GM19193 (cell line): ENCODE measurements around the gene TSPOAP1.

Experiments used
- POLR2A ChIP-seq: IDR thresholded peaks from 4 replicates; pipeline ENCODE4 v1.6.1; 2011; ENCODE audit not compliant: insufficient read depth, insufficient read length; ENCODE audit errors: extremely low read depth

Gene TSPOAP1, protein sequence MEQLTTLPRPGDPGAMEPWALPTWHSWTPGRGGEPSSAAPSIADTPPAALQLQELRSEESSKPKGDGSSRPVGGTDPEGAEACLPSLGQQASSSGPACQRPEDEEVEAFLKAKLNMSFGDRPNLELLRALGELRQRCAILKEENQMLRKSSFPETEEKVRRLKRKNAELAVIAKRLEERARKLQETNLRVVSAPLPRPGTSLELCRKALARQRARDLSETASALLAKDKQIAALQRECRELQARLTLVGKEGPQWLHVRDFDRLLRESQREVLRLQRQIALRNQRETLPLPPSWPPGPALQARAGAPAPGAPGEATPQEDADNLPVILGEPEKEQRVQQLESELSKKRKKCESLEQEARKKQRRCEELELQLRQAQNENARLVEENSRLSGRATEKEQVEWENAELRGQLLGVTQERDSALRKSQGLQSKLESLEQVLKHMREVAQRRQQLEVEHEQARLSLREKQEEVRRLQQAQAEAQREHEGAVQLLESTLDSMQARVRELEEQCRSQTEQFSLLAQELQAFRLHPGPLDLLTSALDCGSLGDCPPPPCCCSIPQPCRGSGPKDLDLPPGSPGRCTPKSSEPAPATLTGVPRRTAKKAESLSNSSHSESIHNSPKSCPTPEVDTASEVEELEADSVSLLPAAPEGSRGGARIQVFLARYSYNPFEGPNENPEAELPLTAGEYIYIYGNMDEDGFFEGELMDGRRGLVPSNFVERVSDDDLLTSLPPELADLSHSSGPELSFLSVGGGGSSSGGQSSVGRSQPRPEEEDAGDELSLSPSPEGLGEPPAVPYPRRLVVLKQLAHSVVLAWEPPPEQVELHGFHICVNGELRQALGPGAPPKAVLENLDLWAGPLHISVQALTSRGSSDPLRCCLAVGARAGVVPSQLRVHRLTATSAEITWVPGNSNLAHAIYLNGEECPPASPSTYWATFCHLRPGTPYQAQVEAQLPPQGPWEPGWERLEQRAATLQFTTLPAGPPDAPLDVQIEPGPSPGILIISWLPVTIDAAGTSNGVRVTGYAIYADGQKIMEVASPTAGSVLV (N-terminal part only)

DNA sequence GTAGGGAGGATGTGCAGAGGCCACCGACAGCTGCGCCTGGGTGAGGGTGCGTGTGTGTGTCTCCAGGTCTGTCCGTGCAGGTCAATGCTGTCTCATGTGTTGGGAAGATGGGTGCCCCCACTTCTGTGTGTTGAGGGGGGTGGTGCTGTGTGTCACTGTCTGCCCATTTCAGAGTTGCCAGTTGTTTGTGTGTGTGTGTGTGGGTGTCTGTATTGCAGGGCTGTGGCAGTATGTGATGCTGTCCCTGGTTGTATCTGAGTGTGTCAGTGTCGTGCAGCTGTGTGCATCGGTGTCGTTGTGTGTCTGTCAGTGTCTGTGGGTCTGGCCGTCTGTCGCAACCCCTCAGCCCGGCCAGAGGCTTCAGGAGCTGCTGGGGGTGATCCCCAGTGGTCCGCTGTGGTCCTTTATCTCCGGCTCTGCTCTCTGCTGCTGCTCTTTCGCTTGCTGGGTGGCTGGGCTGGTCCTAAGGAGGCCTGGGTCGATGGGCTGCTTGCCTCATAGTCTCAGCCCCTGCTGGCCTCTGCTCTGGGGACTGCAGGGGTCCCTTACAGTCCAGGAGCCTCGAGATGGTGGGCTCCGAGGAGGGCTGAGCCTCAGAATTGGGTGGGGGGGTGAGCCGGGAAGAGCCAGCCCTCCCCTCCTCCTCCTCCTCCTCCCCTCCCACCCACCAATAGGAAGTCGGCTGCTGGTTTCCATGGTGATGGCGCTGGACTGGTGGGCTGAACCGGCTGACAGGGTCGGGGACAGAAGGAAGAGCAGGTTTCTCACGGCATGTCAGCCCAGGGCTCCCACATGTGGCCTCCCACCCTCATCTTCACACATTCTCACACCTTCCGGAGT lies at the start of gene TSPOAP1:
TSPOAP1 (minus strand) TSS at position 601 of the 840 bp plus-strand sequence. CDS start 875 bp downstream, outside the sequence.
- TF ChIP-seq POLR2A: no peak

DNA sequence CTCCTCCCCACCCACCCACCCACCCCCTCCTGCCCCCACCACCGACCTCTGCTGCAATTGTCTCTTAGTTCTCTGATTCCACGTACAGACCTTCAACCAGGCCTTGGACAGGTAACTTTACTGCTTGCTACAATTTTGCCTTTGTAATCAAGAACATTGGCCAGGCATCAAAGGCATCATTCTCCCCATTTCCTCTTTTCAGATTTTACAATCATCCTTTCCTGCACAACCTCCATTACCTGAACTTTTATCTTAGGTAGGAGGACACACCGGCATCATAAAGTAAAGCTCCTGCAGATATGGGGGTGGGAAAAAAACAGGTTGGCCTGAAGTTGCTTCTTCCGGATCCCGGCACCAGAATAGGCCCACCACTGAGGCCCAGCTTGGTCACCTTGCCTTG lies 49.1 kb upstream of the TSPOAP1 start:
- TF ChIP-seq POLR2A: no peak

DNA sequence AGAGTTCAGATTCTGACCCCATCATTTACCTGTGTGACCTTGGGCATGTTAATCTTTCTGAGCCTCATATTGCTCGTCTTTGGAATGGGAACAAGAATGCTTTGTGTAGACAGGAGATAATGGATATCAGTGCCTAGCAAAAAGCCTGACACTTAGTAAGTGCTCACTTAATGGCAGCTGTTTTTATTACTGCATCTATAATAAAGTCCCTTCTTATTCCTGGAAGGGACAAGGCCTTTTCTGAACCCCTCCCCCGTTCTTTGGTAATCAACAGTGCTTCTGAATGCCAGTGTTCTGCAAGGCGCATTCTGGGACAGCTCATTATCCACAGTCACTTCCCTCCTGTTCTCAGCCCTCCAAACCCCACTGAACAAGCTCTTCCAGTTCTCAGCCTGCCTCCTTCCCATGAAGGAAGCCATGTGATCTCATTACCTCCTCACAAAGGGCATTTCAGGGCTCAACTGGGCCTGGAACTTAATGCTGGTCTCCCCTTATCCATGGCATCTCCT lies 48.6 kb upstream of the TSPOAP1 start:
- TF ChIP-seq POLR2A: no peak

DNA sequence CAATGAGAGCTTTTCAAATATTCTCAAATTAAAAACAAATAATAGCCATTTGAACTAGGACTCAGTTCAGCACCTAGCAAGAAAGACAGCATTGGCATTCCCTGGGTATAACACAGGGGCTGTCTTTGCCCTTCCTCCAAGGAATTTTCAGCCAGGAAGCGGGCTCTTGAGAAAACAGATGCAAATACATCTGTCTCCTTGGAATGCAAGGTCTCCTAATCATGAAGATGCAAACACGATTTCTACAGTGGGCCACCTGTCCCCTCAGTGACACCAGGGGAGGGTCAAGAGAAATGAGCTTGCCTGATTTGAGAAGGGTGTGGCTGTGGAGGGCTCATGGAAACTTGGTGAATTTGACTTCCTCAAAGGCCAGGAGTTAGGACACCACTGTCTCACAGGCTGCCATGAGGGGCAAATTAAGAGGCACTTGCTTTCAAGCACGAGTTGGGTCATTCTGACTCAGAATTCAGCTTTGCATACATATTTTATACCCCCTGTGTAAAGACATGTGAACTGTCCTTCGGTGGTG lies 47.9 kb upstream of the TSPOAP1 start:
- TF ChIP-seq POLR2A: no peak

DNA sequence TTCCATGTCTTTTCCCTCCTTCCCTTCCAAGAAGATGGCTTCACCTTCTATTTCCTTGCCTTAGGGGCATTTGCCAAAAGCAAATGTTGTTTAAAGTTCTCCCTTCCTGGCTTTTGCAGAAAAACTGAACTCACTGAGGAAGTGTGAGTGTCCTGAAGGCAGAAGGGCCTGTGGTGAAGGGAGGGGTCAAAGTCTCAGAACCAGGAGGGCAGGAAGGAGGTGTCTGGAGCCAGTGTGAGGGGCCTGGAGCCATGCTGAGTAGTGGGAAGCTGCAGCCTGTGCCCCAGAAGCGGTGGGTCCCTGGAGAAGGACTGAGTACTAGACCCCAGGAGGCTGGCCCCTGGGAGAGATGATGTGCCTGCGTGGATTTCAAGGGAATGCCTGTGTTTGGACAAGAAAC lies 47.2 kb upstream of the TSPOAP1 start:
- no peak for TF ChIP-seq POLR2A

DNA sequence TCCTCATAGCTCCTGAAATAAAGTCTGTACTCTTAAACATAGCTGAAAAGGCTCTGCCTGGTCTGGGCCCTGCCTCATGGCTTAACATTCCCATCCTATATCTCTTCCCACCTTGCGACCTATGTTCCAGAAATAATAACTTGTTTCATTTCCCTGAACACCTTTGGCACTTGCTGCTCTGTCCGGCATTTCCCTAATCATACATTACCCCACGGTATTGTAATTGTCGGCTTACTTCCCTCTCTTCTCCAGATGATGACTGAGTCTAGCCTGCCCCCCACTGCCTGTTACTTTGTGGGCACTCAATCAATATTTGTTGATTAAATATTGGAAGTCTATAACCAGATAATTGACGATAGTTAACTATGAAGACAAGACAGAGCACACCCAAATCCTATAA lies 46.7 kb upstream of the TSPOAP1 start:
- no peak for TF ChIP-seq POLR2A

DNA sequence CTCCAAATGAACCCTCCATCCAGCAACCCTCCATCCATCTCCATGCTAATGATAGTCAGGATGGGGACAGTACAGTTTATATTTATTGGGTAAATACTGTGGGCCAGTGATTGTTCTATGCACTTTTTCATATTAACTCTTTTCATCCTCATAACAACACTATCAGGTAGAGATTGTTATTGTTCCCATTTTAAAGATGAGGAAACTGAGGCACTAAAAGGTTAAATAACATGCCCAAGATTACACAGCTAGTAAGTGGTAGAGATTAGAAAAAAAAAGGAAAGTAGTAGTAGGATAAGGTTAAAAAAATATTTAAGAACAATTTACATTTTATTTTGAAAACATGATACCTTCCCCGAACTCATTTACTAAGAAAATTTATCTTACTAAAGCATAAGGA lies 45.3 kb upstream of the TSPOAP1 start:
- TF ChIP-seq POLR2A: no peak

DNA sequence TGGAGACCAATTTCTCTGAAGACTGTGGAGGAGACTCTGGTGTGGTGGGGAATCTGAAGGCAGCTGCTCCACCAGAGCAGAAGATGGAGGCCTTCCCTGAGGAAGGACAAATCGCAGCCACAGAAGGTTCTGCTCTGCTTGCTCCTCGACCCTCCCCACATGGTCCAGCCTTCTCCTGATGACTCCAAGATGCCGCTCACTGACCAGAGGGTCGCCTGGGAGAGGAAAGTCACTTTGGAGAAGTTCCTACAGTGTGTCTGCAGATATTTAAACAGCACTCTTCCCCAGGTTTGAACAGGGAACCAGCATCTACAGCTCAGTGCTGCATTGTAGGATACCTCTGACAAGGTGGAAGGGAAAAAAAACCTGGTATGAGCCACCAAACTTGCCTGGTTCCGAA lies 44.4 kb upstream of the TSPOAP1 start:
- TF ChIP-seq POLR2A: no peak

DNA sequence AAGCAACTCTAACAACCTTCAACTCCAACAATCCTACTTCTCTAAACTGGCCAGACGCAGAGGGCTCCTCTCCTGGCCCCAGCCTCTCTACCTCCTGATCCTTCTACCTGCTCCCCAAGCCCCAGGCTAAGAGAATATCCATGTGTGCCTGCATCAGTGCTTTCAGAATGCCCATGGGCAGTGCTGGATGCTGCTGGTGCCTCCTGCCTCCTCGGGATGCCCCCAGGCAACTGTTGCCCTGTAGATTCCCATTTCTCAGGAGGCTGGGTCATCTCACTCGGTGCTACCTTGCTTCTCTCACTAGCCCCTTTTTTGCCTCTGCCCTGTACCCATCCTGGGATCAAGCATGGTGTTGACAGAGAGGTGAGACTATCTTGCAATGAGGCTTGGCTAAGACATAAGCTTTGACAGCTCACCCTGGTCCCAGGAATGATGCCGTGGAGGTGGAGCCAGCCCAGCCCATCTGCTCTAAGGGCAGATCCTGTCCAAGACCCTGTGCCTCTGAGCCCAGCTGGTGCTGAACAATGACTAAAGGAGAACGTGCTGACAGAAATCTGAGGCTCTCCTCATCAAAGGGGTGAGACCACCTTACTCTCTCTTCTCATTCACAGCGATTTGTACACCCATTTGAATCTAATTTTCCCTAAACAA lies 42.8 kb upstream of the TSPOAP1 start:
- no peak for TF ChIP-seq POLR2A

DNA sequence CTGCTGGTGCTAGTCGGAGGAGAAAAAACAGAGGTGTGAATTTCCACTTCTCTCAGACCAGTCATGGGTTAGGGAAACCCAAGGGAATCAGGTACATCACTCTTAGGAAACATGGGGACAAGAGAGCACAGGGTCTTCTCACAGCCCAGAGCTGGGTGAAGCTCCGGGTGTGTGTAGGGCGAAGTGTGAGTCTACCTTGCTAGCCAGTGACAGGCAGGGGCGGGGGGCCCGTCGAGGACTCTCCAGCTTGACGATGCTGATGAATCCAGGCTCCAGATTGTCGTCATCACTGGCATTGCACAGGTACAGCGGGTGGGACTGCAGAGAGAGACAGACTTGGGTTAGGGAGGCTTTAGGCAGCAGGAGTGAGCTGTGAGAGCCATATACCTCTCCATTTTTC lies 42.1 kb upstream of the TSPOAP1 start:
- no peak for TF ChIP-seq POLR2A

DNA sequence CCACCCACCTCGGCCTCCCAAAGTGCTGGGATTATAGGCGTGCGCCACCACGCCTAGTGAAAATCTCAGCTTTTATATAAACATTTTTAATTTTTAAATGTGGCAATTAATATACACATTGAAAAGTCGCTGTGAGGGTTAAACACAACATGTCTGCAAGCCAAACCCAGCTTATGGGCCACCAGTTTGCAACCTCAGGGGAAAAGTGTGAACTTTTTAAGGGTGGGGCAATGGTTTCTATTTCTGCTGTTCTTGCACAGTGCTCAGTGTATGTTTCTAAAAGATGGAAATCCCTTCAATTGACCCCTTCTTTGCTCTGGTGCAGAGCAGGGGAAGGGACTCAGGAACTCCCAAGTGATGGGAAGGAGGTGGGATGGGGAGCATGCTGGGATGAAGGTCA lies 41.7 kb upstream of the TSPOAP1 start:
- no peak for TF ChIP-seq POLR2A

DNA sequence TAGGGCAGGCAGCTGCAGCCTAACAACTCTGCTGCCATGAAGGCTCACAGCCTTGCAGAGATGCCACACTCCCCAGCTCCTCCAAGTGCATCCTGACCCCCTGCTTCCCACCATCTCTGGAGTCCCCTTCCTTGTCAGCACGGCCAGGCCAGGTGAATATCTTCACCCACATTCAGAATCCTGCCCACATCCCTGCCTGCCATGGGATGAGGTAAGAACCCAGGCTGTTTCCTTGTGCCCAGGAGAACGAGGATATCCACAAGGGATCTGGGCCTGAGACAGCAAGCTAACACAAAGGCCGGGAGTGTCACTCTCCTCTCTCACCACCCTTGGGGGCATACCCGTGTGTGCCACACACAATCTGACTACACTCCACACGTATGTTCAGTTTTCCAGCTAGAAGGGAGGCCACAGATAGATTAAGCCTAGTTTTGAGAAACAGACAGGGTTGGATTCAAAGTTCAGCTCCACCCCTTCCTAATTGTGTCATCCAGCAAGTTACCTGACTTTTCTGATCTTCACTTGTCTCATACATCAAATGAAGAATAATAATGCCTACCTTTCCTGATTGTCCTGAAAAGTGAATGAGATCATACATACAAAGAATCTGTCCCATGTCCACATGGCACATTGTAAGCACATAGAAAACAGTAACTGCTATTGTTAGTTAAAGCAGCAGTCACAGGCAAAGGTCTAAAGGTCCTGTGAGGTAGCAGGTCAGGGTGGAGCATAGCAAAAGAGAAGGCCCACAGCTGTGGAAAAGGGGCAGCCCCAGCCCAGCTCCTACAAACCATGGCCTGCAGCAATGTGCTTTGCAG lies 40.8 kb upstream of the TSPOAP1 start:
- TF ChIP-seq POLR2A: no peak

DNA sequence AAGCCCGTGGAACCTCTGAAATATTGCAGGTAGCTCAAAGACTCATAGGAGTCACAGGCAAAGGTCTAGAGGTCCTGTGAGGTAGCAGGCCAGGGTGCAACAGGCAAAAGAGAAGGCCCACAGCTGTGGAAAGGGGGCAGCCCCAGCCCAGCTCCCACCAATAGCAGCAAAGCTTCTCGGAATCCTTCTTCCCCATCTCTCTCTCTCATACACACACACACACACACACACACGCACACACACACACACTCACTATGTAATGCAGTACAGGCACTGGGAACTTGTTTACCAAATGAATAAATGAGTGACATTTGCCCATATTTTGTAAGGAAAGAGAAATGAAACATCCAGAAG lies 40.2 kb upstream of the TSPOAP1 start:
- TF ChIP-seq POLR2A: no peak
